KBM-7 (cell line): ENCODE results near the gene ICAM5.

Experiments
- DNase-seq: peaks from one replicate; pipeline ENCODE4 v3.0.0-alpha.2; 2015
- in situ Hi-C: fragments of 300-500 bp; cut with MboI; formaldehyde crosslinking; loops from 2 replicates; pipeline ENCODE4 v1.14.3; 2020; ENCODE audit warnings: low sequenced_read_pairs, low pct_unique_long_range_greater_than_20kb, mixed read lengths

The ICAM5 gene

GRCh38 chr19:10289167-10289835 is 451 bp upstream of the ICAM5 start:
- in situ Hi-C loops = no loop called here
- peak; percentile 94 for DNase-seq

- DNase-seq = peak; percentile 34
- in situ Hi-C loops = no loop called here
Observed at GRCh38 chr19:10290357-10290875, 664 bp downstream of the ICAM5 start.

- peak; percentile 65 for DNase-seq
- in situ Hi-C loops = no loop called here
Observed at GRCh38 chr19:10290876-10291553, 1.3 kb downstream of the ICAM5 start.

GRCh38 chr19:10291554-10292205 is 1.9 kb downstream of the ICAM5 start:
- no peak for DNase-seq
- in situ Hi-C loops = no loop called here

- DNase-seq = peak; percentile 67
- in situ Hi-C loops = no loop called here
Observed at GRCh38 chr19:10292206-10292788, 2.5 kb downstream of the ICAM5 start.

- DNase-seq = no peak
- in situ Hi-C loops = no loop called here
Observed at GRCh38 chr19:10292789-10293636, 3.3 kb downstream of the ICAM5 start.

GRCh38 chr19:10293637-10294367 is 4.0 kb downstream of the ICAM5 start:
- no peak for DNase-seq
- in situ Hi-C loops = no loop called here

- in situ Hi-C loops = no loop called here
Observed at GRCh38 chr19:10294368-10294697, 4.6 kb downstream of the ICAM5 start.

GRCh38 chr19:10295305-10295846 is 5.6 kb downstream of the ICAM5 start:
- in situ Hi-C loops = no loop called here
- DNase-seq = no peak

More at GRCh38 chr19:10294368-10294697, 4.6 kb downstream of the ICAM5 start:
- no peak for DNase-seq

- DNase-seq = no peak
- in situ Hi-C loops = no loop called here
Observed at GRCh38 chr19:10295847-10296591, 6.3 kb downstream of the ICAM5 start.

- in situ Hi-C loops = no loop called here
- DNase-seq = peak; percentile 72
Observed at GRCh38 chr19:10299545-10300458, 10.1 kb downstream of the ICAM5 start.

- peak; percentile 86 for DNase-seq
- in situ Hi-C loops = no loop called here
Observed at GRCh38 chr19:10305139-10305806, 15.5 kb downstream of the ICAM5 start.

- in situ Hi-C loops = no loop called here
- no peak for DNase-seq
Observed at GRCh38 chr19:10306327-10306726, 16.6 kb downstream of the ICAM5 start.

- in situ Hi-C loops = no loop called here
Observed at GRCh38 chr19:10309423-10309822, 19.7 kb downstream of the ICAM5 start, which contains the start of gene ZGLP1. Gene ZGLP1, minus strand, starts transcription at chr19:10309815.

GRCh38 chr19:10315335-10316214 is 25.8 kb downstream of the ICAM5 start, which contains the start of gene FDX2:
Gene FDX2, minus strand, starts transcription at chr19:10316015. Its CDS starts 19 bp downstream, at chr19:10315996.
- in situ Hi-C loops = no loop called here
- peak; percentile 78 for DNase-seq

More at GRCh38 chr19:10309423-10309822, 19.7 kb downstream of the ICAM5 start, which contains the start of gene ZGLP1:
- DNase-seq = no peak
